ENCODE measurements around the gene RSF1.

RSF1 gene

DNA sequence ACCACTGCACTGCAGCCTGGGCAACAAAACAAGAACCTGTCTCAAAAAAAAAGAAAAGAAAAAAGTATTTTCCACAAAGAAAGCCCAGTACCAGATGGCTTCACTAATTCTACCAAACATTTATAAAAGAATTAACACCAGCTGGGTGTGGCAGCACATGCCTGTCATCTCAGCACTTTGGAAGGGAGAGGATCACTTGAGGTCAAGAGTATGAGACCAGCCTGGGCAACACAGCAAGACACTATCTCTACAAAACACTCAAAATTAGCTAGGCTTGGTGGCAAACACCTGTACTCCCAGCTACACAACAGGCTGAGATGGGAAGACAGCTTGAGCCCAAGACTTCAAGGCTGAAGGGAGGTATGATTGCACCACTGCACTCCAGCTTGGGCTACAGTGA lies 20.1 kb downstream of the RSF1 start:
- no peak for DNase-seq

DNA sequence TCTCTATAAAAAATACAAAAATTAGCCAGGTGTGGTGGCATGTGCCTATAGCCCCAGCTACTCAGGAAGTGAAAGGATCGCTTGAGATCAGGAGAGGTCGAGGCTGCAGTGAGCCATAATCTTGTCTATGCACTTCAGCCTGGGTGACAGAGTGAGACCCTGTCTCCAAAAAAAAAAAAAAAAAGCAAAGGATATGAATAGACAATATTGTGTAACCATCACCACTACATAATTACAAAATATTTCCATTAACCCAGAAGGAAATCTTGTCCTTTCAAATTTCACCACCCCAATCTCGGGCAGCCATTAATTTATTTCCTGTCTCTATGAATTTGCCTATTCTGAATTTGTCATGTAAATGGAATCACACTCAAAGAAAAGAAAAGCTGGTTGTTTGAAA lies 21.2 kb downstream of the RSF1 start:
- DNase-seq: no peak

DNA sequence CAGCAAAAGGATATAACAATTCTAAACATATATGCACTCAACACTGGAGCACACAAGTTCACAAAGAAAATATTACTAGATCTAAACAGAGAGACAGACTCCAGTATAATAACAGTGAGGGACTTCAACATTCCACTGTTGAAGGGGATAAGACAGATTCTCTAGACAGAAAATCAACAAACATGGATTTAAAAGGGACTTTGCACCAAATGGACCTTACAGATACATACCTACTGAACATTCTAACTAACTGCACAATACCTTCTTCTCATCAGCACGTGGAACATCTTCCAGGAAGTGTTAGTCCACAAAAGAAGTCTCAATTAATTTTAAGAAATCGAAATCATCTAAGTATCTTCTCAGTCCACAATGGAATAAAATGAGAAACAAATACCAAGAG lies 26.6 kb downstream of the RSF1 start:
- DNase-seq: no peak

DNA sequence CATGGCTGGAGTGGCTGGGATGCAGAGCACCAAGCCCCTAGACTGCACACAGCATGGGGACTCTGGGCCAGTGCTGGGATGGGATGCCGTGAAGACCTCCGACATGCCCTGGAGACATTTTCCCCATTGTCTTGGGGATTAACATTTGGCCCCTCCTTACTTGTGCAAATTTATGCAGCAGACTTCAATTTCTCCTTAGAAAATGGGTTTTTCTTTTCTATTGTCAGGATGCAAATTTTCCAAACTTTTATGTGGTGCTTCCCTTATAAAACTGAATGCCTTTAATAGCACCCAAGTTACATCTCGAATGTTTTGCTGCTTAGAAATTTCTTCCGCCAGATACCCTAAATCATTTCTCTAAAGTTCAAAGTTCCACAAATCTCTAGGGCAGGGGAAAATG lies 29.2 kb downstream of the RSF1 start:
- DNase-seq: no peak

DNA sequence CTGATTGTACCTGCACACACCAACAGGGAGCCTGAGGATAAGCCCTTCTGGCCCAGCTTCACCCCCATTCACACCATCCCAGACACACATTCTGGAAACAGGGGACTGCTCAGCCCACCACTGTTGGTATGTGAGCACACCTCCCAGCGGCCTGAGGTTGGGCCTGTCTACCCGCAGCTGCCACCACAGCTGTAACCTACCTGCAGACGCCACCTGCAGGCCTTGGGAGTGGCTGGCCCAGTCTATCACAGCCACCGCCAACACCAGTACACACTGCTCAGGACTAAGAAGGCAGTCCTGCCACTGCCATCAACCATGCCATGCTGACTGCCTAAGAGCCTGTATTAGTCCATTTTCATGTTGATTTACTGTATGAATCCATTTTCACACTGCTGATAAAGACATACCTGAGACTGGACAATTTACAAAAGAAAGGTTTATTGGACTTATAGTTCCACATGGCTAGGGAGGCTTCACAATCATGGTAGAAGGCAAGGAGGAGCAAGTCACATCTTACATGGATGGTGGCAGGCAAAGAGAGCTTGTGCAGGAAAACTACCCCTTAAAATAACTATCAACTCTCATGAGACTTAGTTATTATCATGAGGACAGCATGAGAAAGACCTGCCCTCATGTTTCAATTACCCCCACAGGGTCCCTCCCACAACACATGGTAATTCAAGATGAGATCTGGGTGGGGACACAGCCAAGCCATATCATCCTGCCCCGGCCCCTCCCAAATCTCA lies 30.6 kb downstream of the RSF1 start:
- no peak for DNase-seq

DNA sequence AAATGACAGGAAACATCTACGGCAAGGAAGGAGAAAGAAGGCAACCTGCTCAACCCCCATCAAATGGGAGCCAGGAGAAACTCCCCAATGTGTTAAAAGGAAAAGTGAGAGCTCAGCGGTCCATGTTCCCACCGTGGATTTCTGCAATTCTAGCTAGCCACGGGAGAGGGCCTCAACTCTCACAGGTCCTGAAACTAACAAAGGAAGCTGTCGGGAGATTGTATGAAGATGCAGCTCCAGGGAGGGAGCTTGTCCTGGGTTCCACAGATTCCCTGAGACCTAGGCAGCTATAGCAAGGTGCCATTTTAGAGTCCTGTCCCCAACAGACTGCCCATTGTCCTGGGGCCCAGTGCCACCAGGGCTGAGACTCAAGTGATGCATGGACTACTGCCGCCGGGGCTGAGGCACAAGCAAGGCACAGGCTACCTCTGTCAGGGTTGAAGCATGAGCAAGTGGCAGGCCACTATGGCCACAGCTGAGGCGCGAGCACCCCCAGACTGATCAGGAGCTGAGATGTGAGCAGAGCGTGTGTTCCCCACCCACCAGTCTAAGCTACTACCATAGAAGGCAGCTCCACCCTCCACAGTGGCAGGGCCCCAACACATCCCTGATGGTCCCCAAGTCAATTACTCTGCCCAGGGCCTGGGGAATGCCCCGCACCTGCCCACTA lies 31.3 kb downstream of the RSF1 start:
- no peak for DNase-seq

DNA sequence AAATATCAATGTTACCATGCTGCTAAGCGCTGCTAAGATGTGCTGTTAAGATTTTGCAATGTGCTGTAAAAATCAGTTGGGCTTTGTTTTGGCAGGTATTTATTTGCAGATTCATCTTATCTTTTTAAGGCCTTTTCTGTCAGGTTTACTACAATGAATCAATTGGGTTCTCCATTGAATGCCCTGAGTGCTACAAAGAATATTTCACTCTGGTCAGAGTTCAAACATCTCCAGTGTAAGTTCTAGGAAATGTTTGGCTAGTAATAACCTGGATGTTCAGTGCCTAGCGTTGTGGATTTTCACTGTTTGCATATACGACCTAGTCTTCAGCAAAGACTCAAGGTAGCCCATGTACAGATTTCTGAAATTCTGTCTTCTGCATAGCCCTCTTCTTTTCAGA lies 36.0 kb downstream of the RSF1 start:
- DNase-seq: no peak

DNA sequence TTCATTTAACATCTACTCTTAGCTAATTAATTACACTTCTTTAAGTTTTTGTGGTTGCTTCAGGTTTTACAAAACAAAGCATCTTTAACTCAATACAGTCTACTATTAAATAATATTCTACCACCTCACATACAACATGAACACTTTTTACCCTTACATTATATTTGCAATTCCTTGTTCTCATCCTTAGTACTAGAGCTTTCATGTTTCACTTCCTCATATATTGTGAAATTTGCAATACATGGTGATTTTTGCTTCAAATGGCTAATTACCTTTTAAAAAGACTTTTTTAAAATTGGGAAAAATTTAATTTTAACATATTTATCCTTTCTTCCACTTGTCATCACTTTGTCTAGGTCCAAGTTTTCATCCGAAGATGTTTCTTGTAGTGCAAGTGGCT lies 37.5 kb downstream of the RSF1 start:
- no peak for DNase-seq

DNA sequence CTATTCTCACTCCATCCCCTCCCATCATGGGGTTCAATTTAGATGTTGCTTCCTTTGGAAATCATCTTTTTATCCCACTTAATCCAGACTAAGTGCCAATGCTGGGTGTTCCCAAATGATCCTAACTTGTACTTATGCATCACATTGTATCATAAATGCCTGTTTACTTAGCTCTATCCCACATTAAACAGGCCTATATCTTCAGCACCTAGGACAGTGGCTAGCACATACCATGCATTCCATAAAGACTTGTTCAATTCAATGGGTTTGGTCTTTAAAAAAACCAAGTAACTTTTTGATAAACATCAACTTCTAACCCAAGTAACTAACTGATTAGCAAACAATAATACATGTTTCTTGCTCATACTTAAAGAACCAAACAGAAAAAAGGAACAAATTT lies 40.6 kb downstream of the RSF1 start:
- DNase-seq: no peak

DNA sequence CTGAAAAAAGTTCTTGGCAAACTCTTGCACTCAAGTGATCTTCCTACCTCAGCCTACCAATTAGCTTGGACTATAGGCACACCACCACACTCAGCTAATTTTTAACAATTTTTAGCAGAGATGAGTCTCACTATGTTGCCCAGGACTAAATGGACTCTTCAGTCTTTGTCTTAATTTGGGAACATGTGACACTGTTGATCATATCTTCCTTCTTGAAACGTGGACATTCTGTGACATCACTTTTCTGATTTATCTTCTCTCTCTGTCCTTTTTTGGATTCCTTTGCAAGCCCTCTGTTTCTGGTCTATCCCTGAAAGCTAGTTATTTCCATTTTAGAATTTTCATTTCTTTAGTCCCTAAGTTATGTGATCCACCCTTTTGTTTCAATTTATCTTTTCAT lies 42.0 kb downstream of the RSF1 start:
- no peak for DNase-seq

DNA sequence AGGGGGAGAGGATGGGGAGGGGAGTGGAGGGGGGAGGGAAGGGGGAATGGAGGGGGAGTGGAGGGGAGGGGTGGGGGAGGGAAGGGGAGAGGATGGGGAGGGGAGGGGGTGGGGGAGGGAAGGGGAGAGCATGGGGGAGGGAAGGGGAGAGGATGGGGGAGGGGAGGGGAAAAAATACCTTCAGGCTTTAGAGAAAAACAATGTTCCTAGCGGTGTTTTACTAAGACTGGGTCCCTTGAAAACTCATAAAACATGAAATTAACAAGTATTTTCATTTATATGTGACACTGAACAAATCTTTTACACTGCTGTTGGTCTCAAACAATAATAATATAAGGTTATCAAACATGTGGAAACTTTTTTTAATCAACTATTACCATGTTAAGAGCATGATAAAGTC lies 42.4 kb downstream of the RSF1 start:
- DNase-seq: no peak

DNA sequence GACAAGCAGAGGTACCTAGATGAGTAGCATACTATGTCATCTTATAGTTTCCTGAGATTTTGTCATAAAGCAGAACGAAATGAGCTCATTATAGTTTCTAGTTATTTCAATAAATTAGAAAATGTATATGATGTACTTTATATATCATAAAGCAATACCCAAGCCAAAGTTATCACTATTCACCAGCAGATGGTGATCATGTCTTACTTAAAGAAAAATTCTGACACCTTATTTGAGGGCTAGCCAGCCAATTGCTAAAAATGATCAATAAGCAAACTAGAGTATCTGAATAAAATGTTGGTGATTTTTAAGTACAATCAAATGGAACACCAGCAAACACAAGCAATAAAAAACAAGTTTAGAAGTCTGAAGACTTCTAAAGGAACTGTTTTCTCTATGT lies 44.1 kb downstream of the RSF1 start:
- no peak for DNase-seq

DNA sequence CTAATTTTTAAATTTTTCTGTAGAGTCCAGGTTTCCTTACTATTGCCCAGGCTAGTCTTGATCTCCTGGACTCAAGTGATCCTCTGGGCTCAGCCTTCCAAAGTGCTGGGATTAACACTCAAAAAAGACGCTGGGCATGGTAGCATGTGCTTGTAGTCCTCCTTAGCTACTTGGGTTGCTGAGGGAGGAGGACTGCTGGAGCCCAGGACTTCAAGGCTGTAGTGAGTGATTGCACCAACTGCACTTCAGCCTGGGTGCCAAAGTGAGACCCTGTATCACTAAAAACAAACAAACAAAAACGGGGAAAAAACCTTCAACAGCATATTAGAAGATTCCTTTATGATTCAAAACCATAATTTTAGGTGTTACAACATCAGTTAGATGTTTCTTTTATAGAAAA lies 44.6 kb downstream of the RSF1 start:
- DNase-seq: no peak

DNA sequence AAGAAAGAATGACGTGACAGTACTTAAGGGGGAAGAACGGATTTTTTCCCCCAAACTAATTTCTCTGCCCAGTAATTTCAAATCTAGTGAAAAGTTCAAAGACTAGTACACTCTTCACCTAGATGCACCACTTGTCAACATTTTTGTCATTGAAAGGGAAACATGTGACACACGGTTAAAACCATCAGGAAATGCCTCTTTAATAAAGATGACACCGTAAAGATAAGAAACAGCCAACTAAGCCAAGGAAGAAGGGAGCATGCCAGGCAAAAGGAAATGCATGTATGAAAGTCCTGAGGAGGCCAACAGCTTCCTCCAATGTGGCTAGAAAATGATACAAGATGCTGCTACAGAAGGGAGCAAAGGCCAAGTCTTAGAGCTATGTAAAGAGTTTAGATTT lies 49.4 kb downstream of the RSF1 start:
- no peak for DNase-seq

DNA sequence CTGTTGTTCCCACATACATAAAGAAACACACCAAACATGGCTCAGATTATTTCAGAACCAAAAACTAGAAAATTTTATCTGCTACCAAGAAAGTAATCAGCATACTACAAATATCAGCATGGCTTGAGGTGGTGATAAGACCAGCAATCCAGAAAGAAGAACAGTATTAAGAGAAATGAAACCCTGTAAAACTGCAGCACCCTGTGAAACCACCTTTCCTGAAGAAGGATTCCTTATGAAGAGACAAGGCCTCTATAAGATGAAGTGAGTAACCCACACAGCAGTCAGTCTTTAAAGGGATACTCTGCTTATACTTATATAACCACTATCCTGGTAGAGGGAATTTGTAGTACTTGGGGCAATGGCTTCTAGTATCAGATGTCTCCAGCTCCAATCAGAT lies 49.9 kb downstream of the RSF1 start:
- DNase-seq: no peak

DNA sequence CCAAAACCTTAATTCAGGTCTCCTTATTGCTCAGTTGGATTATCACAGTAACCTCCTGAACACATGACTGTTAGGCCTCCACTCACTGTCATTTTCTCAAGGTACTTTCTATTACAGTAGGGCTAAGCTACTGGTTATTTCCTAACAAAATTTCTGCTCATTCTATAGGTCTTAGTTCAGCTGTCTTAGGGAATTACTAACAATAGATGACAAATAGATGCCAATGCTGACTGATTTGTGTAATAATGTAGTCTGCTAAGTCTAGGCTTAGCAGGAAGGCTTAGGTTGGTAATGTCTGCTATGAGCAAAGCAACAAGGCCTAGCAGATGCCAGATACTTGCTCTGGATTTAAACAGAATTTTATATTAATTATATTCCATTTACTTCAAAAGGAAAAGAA lies 58.1 kb downstream of the RSF1 start:
- no peak for DNase-seq

DNA sequence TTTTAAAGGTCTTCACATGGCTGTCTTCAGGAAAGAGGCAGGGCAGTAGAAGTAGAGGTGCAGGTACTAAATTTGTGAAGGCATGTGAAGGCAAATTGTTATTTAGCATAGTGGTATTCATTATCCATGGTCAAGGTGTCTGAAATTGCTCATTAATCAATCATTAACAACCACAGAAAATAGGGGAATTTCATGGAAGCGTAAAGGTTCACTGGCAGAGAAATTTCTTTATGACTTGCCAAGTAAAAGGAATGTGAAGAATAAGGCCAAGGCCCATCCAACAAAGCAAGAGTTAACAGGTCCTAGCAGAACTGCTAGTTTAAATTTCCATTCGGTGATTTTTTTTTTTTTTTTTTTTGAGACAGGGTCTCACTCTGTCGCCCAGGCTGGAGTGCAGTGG lies 59.0 kb downstream of the RSF1 start:
- no peak for DNase-seq

DNA sequence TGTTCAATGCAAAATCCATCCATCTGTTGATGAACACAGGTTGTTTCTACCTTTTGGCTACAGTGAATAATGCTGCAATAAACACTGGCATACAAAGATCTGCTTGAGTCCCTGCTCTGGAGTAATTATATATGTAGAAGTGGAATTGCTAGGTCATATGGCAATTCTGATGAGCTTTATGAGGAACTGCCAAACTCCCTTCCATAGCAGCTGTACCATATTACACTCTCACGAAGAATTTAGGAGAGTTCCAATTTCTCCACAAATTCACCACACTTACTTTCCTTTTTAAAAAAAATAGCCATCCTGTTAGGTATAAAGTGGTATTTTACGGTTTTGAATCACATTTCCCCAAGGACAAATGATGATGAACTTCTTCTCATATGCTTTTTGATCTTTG lies 62.2 kb downstream of the RSF1 start:
- no peak for DNase-seq

DNA sequence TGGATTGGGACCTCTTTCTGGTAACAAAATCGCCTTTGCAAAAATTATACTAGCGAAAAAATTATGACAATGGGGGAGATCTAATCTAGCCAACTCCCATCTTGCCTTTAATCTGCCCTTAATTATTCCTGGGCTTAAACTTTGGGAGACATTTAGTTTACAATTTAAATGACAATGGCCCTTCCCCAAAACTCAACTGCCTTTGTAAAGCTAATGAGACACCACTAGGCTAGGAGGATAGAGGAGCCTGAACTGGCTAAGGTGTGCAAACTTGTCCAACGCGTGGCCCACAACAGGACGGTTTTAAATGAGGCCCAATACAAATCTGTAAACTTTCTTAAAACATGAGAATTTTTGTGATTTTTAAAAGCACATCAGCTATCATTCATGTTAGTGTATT lies 67.3 kb downstream of the RSF1 start:
- DNase-seq: no peak

DNA sequence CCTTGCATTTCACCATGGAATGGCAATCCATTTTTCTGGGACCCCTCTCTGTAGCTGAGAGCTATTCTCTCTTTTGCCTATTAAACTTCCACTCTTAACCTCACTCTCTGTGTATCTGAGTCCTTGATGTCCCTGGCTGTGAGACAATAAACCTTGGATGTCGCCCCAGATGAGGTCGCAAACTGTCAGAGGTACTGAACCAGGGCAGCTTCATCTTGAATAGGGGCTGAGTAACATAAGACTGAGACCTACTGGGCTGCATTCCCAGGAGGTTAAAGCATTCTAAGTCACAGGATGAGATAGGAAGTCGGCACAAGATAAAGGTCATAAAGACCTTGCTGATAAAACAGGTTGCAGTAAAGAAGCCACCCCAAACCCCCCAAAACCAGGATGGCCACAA lies 68.0 kb downstream of the RSF1 start:
- no peak for DNase-seq

DNA sequence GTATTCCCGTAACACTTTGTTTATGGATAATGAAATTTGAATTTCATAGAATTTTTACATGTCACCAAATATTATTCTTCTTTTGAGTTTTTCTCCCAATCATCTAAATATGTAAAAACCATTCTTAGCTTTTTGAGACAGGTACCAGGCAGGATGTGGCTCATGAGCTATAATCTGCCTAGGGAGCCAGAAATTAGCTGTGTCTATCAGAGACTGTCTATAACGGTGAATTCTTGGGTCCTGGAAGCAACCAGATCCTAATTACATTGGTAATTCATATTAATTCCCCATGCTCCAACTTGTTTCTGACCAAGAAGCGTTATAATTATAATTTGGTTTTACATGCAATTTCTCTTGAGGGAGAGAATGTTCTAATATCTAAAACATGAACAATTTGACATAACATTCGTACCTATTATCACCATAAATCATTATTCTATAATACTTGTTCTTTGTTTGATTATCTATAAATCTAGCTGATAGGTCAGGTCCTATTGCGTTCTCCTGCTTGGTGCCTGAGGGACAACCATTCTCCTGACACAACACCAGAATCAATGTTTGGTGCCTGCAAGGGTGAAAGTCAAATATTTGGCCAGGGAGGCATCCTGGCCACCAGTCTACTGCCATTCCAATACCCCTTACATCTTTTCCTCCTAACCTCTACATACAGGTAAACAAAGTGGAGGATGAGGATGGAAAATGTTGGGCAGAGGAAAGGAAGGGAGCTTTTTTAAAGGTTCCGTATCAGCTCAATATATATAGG lies 69.9 kb downstream of the RSF1 start:
- no peak for DNase-seq

DNA sequence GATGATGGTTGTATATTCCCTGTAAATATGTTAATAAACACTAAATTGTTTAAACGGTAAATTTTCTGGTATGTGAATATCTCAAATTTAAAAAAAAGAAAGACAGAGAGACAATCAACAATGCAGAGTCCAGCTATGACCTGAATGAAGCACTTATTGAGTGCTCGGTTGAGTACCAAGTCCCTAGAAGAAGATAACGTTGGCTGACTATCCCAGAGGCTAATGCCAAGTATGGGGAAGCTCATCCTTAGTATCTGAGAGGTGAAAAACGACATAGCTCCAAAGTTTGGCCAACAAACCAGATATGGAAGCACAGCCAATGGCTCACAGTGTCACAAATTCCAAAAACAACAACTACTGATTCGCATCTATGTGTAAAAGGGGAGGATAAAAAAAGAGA lies 71.3 kb downstream of the RSF1 start:
- DNase-seq: no peak

DNA sequence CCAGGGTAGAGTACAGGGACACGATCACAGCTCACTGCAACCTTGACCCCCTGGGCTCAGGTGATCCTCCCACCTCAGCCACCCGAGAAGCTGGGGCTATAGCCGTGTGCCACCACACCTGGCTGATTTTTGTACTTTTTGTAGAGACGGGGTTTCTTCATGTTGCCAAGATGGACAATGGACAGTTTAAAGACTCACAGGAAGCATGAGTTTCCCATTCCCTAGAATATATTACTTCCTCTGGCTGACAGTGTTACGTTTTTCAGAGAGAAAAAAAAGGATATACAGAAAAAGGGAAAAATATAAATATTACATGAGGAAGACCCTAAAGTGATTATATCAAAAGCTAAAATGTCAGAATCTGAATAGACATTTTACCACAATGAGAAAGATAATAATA lies 72.3 kb downstream of the RSF1 start:
- DNase-seq: no peak

DNA sequence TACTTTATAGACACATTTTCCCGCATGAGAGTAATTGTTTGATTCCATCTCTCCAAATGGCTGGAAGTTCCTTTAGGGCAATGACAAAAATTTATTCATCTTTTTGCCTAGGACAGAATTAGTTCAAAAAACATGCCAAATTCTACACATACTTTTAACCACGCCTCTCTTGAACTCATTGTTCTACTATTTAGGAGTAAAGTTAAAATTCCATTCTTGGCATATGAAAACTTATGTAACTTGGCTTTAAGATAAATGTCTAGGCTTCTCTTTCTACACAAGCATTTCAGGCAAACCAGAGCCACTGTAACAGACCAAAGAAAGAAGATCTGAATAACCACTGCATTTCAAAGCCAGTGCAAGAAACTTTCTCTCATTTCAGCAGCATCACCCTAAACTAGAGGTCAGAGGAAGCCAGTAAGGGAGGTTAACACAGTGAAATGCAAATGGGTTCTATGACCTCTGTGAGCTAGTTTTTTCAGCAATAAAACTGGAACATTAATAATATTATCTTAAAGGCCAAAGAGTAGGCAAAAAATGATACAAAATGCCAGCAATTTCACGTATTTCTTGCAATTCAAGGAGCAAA lies 73.0 kb downstream of the RSF1 start:
- no peak for DNase-seq
